Measurements from ENCODE around the gene MTUS2. TPM values are rescaled to one million over a fixed set of nuclear protein-coding genes. Genes with fewer than 3 reads are reported as not detected.

The MTUS2 gene
- total and polyA plus RNA-seq, 10 of the 15 experiments (the other 5 are each of a cell fraction or from before 2014, with no cell fraction given), result under 0.01 to 0.05 (median 0.02) TPM; not detected in 6

GRCh38 chr13:29193083-29193482, 372.9 kb downstream of the MTUS2 start:
- SMC1A ChIA-PET (ENCODE audit: uncharacterized antibody, unreplicated experiment), result no interaction called here
- H3K27me3 ChIP-seq (replicated peaks in 1 of 2; ENCODE audit: control insufficient read depth in 2 of 2, insufficient read depth in 2 of 2, low read length in 1 of 2), result no peaks in the 10 kb centered on the region
- H3K4me1 ChIP-seq (ENCODE audit: control insufficient read depth, insufficient read depth, low read length), result peaks cover 7% of the 10 kb centered on the region
- no peak overlapping the region for H3K4me2 ChIP-seq (ENCODE audit: control insufficient read depth, insufficient read depth)
- in situ Hi-C loops (cut with MboI) (no loop called here), intact Hi-C loops (cut with micrococcal nuclease; ENCODE audit: unreplicated experiment) (no loop called here)
- no peaks in the 10 kb centered on the region for H3K36me3 ChIP-seq (ENCODE audit: control insufficient read depth in 2 of 2, insufficient read depth in 2 of 2, low read length in 1 of 2)
- H3K9ac ChIP-seq (ENCODE audit: control insufficient read depth, insufficient read depth, low read length), result no peak overlapping the region
- no peaks in the 10 kb centered on the region for H3K79me2 ChIP-seq (ENCODE audit: control insufficient read depth, insufficient read depth, low read length)
- no peak overlapping the region for H3K27ac ChIP-seq (ENCODE audit: control insufficient read depth, insufficient read depth)
- FAIRE-seq (no peak), DNase-seq (ENCODE audit: low read depth, low spot score) (no peak), ATAC-seq (no peak)
- TF ChIP-seq TBL1XR1 (IDR thresholded peaks at IDR 0.05; ENCODE audit: low read depth, low read length), result no peak
- no peak for TF ChIP-seq KAT2A (conservative IDR thresholded peaks at IDR 0.05; ENCODE audit: control insufficient read depth, low read depth, low read length)
- no peak for TF ChIP-seq GABPA (IDR thresholded peaks at IDR 0.05; ENCODE audit: low read depth)
- TF ChIP-seq NR2C1 (IDR thresholded peaks at IDR 0.05), result no peak
- no peak for TF ChIP-seq FOXM1 (IDR thresholded peaks at IDR 0.05; ENCODE audit: low read depth, low read length)
- no peak for TF ChIP-seq FOXK2 (IDR thresholded peaks at IDR 0.05)
- TF ChIP-seq RELB (IDR thresholded peaks at IDR 0.05; ENCODE audit: low read depth), result no peak
- CTCF ChIA-PET, result no interaction called here
- WGBS (ENCODE audit: insufficient coverage, insufficient replicate concordance, low lambda C conversion rate, missing lambda C conversion rate), result 17% methylated on average over 1 of the region's 1 CpG
- BruUV-seq (replicated peaks), result no TSS peak
- POLR2A ChIA-PET, result no interaction called here
- no peak overlapping the region for H2AFZ ChIP-seq (ENCODE audit: control insufficient read depth, low read depth, low read length)
- peaks cover 4% of the 10 kb centered on the region; the same call in 1 of the 3 replicates for H3K9me3 ChIP-seq (replicated peaks; ENCODE audit: control insufficient read depth, insufficient read depth, low read length)
- H3K4me3 ChIP-seq, result no peak overlapping the region
- no peaks in the 10 kb centered on the region for H4K20me1 ChIP-seq (ENCODE audit: control insufficient read depth, insufficient read depth)
- RAD21 ChIA-PET (ENCODE audit: unreplicated experiment), result no interaction called here

DNA sequence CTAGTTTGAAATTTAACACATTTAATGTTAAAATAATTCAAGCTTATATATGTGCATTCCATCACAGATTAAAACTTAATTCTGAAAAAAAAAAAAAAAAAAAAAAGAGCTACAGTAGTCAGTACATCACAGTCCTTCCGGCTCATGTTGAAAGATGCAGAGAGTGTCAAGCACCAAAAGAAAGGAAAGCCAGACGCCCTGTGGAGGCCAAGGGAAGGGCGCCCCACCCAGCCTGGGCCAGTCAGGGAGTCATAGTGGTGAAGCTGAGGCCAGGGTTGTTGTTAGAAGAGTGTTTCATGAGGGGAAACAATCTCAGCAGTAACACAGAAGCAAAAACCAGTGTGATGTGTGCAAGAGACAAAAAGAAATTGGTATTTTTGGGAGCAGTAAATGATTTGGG, 375.3 kb downstream of the MTUS2 start:
- DNase-seq (ENCODE audit: low read depth, low spot score) (no peak), ATAC-seq (no peak), FAIRE-seq (no peak)
- BruUV-seq (replicated peaks), result no TSS peak
- H3K4me3 ChIP-seq, result no peak overlapping the region
- in situ Hi-C loops (cut with MboI), result no loop called here
- H3K9ac ChIP-seq (ENCODE audit: control insufficient read depth, insufficient read depth, low read length), result no peak overlapping the region
- POLR2A ChIA-PET, result no interaction called here
- H3K4me2 ChIP-seq (ENCODE audit: control insufficient read depth, insufficient read depth), result no peak overlapping the region
- RAD21 ChIA-PET (ENCODE audit: unreplicated experiment), result no interaction called here
- no peaks in the 10 kb centered on the region for H3K79me2 ChIP-seq (ENCODE audit: control insufficient read depth, insufficient read depth, low read length)
- peaks cover 7% of the 10 kb centered on the region for H3K4me1 ChIP-seq (ENCODE audit: control insufficient read depth, insufficient read depth, low read length)
- no peak overlapping the region for H3K27ac ChIP-seq (ENCODE audit: control insufficient read depth, insufficient read depth)
- SMC1A ChIA-PET (ENCODE audit: uncharacterized antibody, unreplicated experiment), result no interaction called here
- 0% methylated on average over 3 of the region's 3 CpGs for WGBS (ENCODE audit: insufficient coverage, insufficient replicate concordance, low lambda C conversion rate, missing lambda C conversion rate)
- H3K27me3 ChIP-seq (replicated peaks in 1 of 2; ENCODE audit: control insufficient read depth in 2 of 2, insufficient read depth in 2 of 2, low read length in 1 of 2), result no peaks in the 10 kb centered on the region
- no peaks in the 10 kb centered on the region for H3K36me3 ChIP-seq (ENCODE audit: control insufficient read depth in 2 of 2, insufficient read depth in 2 of 2, low read length in 1 of 2)
- intact Hi-C loops (cut with micrococcal nuclease; ENCODE audit: unreplicated experiment), result no loop called here
- H4K20me1 ChIP-seq (ENCODE audit: control insufficient read depth, insufficient read depth), result no peaks in the 10 kb centered on the region
- CTCF ChIA-PET, result no interaction called here
- no peak overlapping the region for H2AFZ ChIP-seq (ENCODE audit: control insufficient read depth, low read depth, low read length)
- H3K9me3 ChIP-seq (replicated peaks; ENCODE audit: control insufficient read depth, insufficient read depth, low read length), result peaks cover 4% of the 10 kb centered on the region; the same call in 1 of the 3 replicates
- no peak for TF ChIP-seq PML (IDR thresholded peaks at IDR 0.05; ENCODE audit: low read length)
- no peak for TF ChIP-seq E2F8 (IDR thresholded peaks at IDR 0.05; ENCODE audit: low read depth, partially characterized antibody)
- TF ChIP-seq, protein P1, sequence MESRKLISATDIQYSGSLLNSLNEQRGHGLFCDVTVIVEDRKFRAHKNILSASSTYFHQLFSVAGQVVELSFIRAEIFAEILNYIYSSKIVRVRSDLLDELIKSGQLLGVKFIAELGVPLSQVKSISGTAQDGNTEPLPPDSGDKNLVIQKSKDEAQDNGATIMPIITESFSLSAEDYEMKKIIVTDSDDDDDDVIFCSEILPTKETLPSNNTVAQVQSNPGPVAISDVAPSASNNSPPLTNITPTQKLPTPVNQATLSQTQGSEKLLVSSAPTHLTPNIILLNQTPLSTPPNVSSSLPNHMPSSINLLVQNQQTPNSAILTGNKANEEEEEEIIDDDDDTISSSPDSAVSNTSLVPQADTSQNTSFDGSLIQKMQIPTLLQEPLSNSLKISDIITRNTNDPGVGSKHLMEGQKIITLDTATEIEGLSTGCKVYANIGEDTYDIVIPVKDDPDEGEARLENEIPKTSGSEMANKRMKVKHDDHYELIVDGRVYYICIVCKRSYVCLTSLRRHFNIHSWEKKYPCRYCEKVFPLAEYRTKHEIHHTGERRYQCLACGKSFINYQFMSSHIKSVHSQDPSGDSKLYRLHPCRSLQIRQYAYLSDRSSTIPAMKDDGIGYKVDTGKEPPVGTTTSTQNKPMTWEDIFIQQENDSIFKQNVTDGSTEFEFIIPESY (IDR thresholded peaks at IDR 0.05), result no peak
- TF ChIP-seq NFYB (IDR thresholded peaks at IDR 0.05; ENCODE audit: insufficient read depth, low read depth, low read length), result no peak
- no peak for TF ChIP-seq NRF1 (conservative IDR thresholded peaks at IDR 0.05; ENCODE audit: low read depth, low read length)
- no peak for TF ChIP-seq RB1 (IDR thresholded peaks at IDR 0.05; ENCODE audit: borderline replicate concordance)
